Hepatocyte (in vitro differentiated cells): ENCODE measurements around the gene PARN.

Experiments used
- EZH2 ChIP-seq: fragments of 200-600 bp; sonication (generic); IDR thresholded peaks from 2 replicates; pipeline ENCODE4 v1.6.1; 2016; ENCODE audit warnings: antibody characterized with exemption, mild to moderate bottlenecking, borderline replicate concordance
- EZH2phosphoT487 ChIP-seq: fragments of 200-600 bp; sonication (generic); IDR thresholded peaks from one replicate; pipeline ENCODE4 v1.6.1; 2018; ENCODE audit warnings: antibody characterized with exemption, mild to moderate bottlenecking, low read depth, moderate library complexity; ENCODE audit not compliant: unreplicated experiment, severe bottlenecking
- TF ChIP-seq, protein P1 (sequence below): fragments of 200-600 bp; sonication (generic); IDR thresholded peaks from 2 replicates; pipeline ENCODE4 v1.5.1; 2016; ENCODE audit warnings: antibody characterized with exemption, mild to moderate bottlenecking; ENCODE audit not compliant: poor library complexity

DNA sequence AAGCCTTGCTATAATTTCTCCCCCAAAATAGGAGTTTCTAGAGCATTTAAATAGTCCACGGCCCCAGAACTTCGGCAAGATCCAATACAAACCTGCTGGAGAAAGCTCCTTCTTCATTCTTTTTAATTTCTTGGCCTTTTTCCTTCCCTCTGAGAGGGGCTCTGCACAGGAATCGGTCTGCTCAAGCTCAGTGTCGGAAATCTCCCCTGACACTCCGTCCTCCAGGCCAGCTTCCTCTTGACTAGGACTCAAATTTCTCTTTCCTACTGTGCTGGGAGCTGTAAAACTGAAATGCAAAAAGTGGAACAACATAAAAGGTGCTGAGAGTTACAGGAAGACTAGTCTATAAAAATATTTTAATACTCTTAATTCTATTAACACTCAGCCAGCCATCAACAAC lies 183.3 kb downstream of the PARN start:
- TF ChIP-seq, protein P1, sequence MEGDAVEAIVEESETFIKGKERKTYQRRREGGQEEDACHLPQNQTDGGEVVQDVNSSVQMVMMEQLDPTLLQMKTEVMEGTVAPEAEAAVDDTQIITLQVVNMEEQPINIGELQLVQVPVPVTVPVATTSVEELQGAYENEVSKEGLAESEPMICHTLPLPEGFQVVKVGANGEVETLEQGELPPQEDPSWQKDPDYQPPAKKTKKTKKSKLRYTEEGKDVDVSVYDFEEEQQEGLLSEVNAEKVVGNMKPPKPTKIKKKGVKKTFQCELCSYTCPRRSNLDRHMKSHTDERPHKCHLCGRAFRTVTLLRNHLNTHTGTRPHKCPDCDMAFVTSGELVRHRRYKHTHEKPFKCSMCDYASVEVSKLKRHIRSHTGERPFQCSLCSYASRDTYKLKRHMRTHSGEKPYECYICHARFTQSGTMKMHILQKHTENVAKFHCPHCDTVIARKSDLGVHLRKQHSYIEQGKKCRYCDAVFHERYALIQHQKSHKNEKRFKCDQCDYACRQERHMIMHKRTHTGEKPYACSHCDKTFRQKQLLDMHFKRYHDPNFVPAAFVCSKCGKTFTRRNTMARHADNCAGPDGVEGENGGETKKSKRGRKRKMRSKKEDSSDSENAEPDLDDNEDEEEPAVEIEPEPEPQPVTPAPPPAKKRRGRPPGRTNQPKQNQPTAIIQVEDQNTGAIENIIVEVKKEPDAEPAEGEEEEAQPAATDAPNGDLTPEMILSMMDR, result no peak
- TF ChIP-seq EZH2 (no peak), EZH2phosphoT487 (no peak)
